Muscle of arm (tissue), 12 donors: Measurements from ENCODE around the gene KLK8. TPM values are rescaled to one million over a fixed set of nuclear protein-coding genes. Genes with fewer than 3 reads are reported as not detected.
"Not testable (repeated sequence)": the region's sequence is repeated elsewhere in the genome, so short reads cannot be mapped to it uniquely, and the experiment has no call there.

Source experiments
- DNase-seq: peaks from one replicate; pipeline ENCODE4 v3.0.0-alpha.2; 2013
- polyA plus RNA-seq, 12 donors: library from polyadenylated mRNA; unstranded; fragments of 120-200 nt; gene quantifications; one replicate each; pipeline ENCODE4 v1.2.1, GENCODE V29; 2013; ENCODE audit not compliant: insufficient read length in 12 of 12

The KLK8 gene
- polyA plus RNA-seq, 12 donors = 1.0 to 2.3 (median 1.8) TPM; not detected in 9

GRCh38 chr19:50983625-50984292 is 17.6 kb downstream of the KLK8 start, which contains the start of gene KLK7:
KLK7 (minus strand) TSS chr19:50983917; CDS start chr19:50982399, 1,518 bp downstream.
- DNase-seq = no peak

DNA sequence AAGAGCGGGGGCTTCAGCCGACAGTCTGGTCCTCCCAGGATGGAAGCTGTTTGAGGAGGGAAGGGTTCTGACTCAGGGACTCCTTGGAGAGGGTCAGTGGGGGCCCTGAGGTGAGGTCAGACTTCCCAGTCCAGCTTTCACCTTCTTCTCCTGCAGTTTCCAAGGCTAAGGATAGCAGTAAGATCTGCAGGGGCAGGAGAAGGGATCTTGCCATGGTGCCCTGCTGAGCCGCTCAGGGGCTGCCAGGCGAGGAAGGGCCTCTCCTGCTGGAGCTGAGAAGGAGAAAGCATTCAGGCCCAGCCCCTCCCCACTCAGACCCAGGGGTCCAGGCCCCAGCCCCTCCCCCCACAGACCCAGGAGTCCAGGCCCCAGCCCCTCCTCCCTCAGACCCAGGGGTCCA is 19.2 kb downstream of the KLK8 start:
- DNase-seq = no peak

GRCh38 chr19:50981587-50982146 is 19.7 kb downstream of the KLK8 start:
- DNase-seq = no peak

DNA sequence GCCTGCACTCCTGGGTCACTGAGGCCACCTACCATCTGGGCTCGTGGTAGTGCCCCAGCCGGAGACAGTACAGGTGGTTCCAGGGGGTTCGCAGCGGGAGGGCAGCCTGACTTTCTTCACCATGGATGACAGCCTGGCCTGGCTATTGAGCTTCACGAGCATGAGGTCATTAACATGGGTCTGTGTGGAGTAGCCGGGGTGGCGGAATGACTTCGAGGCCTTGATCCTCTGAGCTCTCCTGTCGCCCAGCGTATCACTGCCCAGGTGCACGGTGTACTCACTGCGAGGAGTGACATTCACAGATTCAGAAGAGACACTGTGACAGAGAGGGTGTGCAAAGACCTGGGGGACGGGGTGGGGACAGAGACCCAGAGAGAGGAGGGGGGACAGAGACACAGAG is 21.2 kb downstream of the KLK8 start:
- no peak for DNase-seq

DNA sequence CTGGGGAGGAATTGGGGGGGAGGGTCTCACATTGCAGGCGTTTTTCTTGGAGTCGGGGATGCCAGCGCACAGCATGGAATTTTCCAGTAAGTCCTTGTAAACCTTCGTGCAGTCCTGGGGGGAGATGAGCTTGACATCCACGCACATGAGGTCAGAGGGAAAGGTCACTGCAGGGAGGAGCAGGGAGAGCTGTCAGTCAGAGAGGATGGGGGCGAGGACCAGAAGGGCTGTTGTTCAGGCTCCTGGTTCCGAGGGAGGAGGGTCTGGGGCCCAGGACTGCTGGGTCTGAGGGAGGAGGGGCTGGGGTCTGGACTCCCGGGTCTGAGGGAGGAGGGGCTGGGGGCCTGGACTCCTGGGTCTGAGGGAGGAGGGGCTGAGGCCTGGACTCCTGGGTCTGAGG is 21.6 kb downstream of the KLK8 start:
- DNase-seq = no peak

GRCh38 chr19:50978772-50979390 is 22.5 kb downstream of the KLK8 start:
- no peak for DNase-seq

GRCh38 chr19:50977626-50978025 is 23.8 kb downstream of the KLK8 start:
- no peak for DNase-seq

- no peak for DNase-seq
These were observed 25.6 kb downstream of the KLK8 start for GRCh38 chr19:50975766-50976165.

DNA sequence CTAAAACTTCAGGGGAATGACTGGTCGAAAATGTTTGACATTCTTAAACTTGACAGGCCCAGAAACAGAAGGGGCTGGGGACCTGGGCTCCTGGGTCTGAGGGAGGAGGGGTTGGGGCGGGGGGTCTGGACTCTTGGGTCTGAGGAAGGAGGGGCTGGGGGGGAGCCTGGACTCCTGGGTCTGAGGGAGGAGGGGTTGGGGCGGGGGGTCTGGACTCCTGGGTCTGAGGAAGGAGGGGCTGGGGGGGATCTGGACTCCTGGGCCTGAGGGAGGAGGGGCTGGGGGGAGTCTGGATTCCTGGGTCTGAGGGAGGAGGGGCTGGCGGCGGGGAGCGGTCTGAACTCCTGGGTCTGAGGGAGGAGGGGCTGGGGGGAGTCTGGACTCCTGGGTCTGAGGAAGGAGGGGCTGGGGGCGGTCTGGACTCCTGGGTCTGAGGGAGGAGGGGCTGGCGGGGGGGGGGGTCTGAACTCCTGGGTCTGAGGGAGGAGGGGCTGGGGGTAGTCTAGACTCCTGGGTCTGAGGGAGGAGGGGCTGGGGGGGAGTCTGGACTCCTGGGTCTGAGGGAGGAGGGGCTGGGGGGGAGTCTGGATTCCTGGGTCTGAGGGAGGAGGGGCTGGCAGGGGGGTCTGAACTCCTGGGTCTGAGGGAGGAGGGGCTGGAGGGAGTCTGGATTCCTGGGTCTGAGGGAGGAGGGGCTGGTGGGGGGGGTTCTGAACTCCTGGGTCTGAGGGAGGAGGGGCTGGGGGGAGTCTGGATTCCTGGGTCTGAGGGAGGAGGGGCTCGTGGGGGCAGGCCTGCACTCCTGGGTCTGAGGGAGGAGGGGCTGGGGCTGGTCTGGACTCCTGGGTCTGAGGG is 26.5 kb downstream of the KLK8 start:
- no peak for DNase-seq

GRCh38 chr19:50972795-50973376 is 28.5 kb downstream of the KLK8 start:
- no peak for DNase-seq

- DNase-seq = not testable (repeated sequence)
These were observed 31.6 kb downstream of the KLK8 start for GRCh38 chr19:50969810-50970209.

- no peak for DNase-seq
These were observed 32.0 kb downstream of the KLK8 start, which contains the start of gene KLK6 for GRCh38 chr19:50969413-50969760. KLK6 (minus strand) TSS chr19:50969591; CDS start chr19:50968104, 1,487 bp downstream.

DNA sequence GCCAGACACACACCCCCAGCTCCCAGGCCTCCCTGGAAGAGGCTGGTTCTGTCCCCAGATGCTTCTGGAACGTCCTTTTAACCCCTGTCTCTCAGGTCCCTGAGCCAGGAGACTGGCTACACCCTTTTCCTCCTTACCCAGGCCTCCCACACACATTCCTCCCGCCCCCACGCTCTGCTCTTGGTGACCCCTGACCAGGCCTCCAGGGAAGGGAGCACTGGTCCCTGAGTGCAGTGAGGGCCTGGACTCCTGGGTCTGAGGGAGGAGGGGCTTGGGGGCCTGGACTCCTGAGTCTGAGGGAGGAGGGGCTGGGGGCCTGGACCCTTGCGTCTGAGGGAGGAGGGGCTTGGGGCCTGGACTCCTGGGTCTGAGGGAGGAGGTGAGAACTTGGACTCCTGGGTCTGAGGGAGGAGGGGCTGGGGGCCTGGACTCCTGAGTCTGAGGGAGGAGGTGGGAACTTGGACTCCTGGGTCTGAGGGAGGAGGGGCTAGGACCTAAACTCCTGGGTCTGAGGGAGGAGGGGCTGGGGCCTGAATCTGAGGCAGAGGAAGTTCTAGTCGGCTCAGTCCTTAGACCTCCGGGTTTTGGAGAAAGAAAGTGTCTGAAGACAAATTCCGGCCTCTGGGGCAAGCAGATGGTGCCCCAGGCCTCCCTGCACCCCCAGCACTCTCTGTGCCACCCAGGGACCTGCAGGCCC is 32.5 kb downstream of the KLK8 start:
- no peak for DNase-seq

DNA sequence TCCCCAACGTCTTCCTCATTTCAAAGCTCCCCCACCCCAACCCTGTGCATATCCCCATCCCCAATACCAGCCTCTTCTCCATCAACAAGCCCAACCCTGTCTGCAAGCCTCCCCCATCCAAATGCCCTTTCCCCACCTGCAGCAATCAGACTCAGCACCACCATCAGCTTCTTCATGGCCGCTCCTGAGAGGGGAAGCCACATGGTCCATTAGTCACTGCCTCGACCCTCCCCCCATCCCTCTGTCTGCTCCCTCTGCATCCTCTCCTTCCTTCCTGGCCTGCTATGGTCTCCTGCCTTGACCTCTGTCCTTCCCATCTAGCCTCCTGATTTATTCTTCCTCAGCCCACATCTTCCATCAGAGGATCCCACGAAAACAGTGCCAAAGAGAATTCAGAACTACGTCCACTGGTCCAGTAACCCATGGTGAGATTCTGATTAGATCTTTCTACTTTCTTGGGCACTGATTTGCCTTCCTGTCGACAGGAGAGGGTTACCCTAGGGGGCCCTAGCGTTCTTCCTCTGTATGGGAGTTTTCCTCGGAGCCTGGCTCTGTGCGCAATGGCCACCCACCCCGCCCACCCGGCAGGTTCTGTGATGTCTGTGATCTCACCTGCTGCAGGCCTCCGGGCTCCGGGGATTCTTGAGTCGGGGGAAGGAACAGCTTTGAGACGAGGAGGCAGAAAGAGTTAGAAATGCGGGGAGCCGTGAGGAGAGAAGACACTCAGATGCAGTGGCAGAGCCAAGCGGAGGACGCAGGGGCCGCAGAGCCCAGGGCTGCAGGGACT is 33.3 kb downstream of the KLK8 start:
- no peak for DNase-seq

GRCh38 chr19:50964266-50964665 is 37.1 kb downstream of the KLK8 start:
- no peak for DNase-seq

- DNase-seq = no peak
These were observed 38.0 kb downstream of the KLK8 start for GRCh38 chr19:50963381-50963780.

GRCh38 chr19:50962245-50962644 is 39.2 kb downstream of the KLK8 start:
- DNase-seq = no peak

GRCh38 chr19:50959731-50960500 is 41.5 kb downstream of the KLK8 start:
- no peak for DNase-seq

- DNase-seq = no peak
These were observed 43.8 kb downstream of the KLK8 start for GRCh38 chr19:50957587-50957986.

DNA sequence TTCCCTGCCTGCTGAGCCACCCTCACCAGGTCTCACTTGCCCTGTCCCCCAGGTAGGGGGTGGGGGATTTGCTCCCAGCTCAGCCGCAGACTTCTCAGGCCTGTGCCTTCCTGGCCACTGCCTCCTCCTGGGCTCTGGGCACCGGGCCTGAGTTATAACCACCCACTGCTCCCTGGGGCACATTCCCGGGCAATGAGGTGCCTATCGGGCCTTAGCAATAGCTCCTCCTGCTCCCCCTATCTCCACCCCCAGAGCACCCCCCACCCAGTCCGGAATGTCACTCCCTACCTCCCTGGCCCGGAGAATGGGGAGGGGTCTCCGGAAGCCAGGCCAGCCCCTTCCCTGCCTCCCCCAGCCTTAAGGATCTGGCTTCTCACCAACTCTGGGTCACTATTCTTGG is 48.5 kb downstream of the KLK8 start, which contains the start of gene KLK5:
Gene KLK5 (minus strand): TSS at position 129 of the 400 bp plus-strand sequence. CDS start 381 bp downstream, outside the sequence.
- no peak for DNase-seq
